GM12801 (cell line): ENCODE data around the gene ATP23.

Experiments used
- CTCF ChIP-seq: IDR thresholded peaks from one replicate; pipeline ENCODE4 v1.5.1; 2011; ENCODE audit warnings: control low read depth; ENCODE audit not compliant: insufficient read length; ENCODE audit errors: extremely low read depth

ATP23 gene

GRCh38 chr12:57958061-57958657 lies 16.8 kb downstream of the ATP23 start:
- TF ChIP-seq CTCF, result no peak

- no peak for TF ChIP-seq CTCF
These were observed 23.1 kb downstream of the ATP23 start for GRCh38 chr12:57964421-57964820.

GRCh38 chr12:57965766-57966165 lies 24.4 kb downstream of the ATP23 start:
- no peak for TF ChIP-seq CTCF

DNA sequence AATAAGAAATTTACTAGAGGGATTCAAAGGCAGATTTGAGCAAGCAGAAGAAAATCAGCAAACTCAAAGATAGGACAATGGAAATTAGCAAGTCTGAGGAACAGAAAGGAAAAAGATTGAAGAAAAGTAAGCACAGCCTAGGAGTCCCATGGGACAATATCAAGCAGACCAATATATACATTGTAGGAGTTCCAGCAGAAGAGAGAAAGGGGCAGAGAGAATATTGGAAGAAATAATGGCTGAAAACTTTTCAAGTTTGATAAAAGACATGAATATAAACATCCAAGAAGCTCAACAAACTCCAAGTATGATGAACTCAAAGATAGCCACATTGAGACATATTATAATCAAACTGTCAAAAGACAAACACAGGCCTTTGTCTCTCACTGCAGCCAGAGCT lies 25.2 kb downstream of the ATP23 start:
- TF ChIP-seq CTCF, result no peak

DNA sequence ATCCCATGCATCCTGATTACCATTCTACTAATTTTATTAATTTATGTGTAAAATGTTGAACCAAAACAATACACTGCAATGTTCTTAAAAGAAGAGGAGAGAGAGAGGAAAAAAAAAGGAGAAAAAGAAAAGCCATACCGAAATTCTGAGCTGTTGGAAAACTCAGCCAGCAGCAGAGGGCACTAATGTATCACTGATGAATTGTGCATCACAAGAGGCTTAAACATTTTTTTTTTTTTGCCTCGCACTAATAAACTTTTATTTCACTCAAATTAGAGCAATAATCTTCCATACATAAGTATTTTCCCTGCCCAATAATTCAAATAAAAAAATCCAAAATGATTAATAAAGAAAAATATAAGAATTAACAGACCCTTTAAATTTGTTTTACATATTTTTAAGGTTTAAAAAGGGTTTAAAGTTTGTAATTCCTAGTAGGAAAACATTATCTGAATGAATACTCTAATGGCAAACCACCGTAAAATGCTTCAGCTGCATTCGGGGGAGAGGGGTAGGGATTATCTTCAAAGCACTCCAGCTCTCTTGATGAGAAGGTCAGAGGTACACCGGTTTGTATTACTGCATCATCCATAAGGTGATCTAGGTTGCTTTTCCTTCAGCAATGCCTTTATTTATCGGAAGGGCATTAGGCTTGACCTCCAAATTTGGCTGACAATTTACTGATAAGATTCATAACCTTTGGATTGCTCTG lies 41.9 kb downstream of the ATP23 start:
- TF ChIP-seq CTCF, result no peak

- TF ChIP-seq CTCF, result no peak
These were observed 42.6 kb downstream of the ATP23 start for GRCh38 chr12:57983858-57984505.

DNA sequence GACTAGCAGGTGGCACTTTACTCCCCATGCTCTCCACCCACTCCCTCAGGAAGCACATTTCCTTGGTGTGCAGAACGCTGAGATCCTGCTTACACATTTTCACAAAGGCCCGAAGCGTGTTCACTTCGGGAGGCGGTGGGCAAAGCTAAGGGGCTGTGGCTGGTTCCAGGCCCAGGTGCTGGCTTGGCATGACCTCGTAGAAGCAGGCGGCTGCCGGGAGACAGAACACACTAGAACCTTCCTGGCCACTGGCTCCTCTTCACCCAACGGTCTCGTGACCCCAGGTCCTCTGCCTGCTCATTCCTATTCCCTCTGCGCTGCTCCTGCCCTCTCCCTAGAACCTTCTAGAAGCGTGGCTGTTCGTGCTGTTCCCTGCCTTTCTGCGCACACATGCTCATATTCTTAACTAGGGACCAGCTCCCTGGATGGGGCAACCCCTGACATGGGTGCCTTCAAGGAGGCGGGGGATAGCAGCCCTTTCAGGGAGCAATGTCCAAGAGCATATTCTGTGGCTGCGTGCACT lies 43.3 kb downstream of the ATP23 start:
- no peak for TF ChIP-seq CTCF
